Posterior vena cava (tissue), 2 donors: ENCODE measurements around the gene GRB7. TPM values are rescaled to one million over a fixed set of nuclear protein-coding genes. Genes with fewer than 3 reads are reported as not detected.
"Not testable (repeated sequence)": the region's sequence is repeated elsewhere in the genome, so short reads cannot be mapped to it uniquely, and the experiment has no call there.

Experiments used
- DNase-seq: peaks from one replicate; pipeline ENCODE4 v3.0.0-alpha.2; 2020; ENCODE audit warnings: low spot score
- intact Hi-C, 2 donors: fragments of 100-400 bp; cut with DNase I; formaldehyde crosslinking; loops; one replicate each; pipeline versions ENCODE4 v1.14.1 to v1.14.2; 2022 to 2023
- long read RNA-seq, 2 donors: library from polyadenylated mRNA; unstranded; transcript quantifications; one replicate each; pipeline ENCODE4 v2.0.0, GENCODE V29; 2020 to 2021
- total RNA-seq, 2 donors: library from RNA; stranded (reverse); fragmentation: NEBNext Ultra II Directional; extraction: Animal tissue kit (Norgen Biotek cat#: 25700); gene quantifications; one replicate each; pipeline ENCODE4 v1.2.1, GENCODE V29; 2021
- donor health status: DM: yes; HTN: yes; CAD: no.
- donor health status: DM: yes; HTN: yes; CAD: no.

Gene GRB7
- total RNA-seq, result not detected
- long read RNA-seq, donor 1, partial matches to known transcripts, result 0 of 2 reads
- long read RNA-seq, donor 1, other reads (novel, unspliced or antisense), result 2 of 2 reads
- long read RNA-seq, donor 2, partial matches to known transcripts, result 0 of 1 reads
- long read RNA-seq, donor 2, other reads (novel, unspliced or antisense), result 1 of 1 reads

GRCh38 chr17:39737760-39738567 is at the start of gene GRB7:
GRB7 (plus strand) TSS chr17:39737938; CDS start chr17:39742302, 4,364 bp downstream.
- no peak for DNase-seq
- intact Hi-C loops, result no loop called here

- intact Hi-C loops, result loop anchor here in 1 of 2 donors (10.0 kb wide), 1 partner anchor 54 kb away; the partner anchor contains the start of gene STARD3
Observed at GRCh38 chr17:39688475-39688835, 49.3 kb upstream of the GRB7 start.

GRCh38 chr17:39688945-39689344 is 48.8 kb upstream of the GRB7 start:
- DNase-seq, result no peak
- intact Hi-C loops, result loop anchor here (1.0 to 10.0 kb wide), 2 partner anchors 21 to 54 kb away; partner anchors contain the start of gene STARD3 (in 1 of the 2)

More at GRCh38 chr17:39688475-39688835, 49.3 kb upstream of the GRB7 start:
- DNase-seq, result no peak

- no peak for DNase-seq
- intact Hi-C loops, result no loop called here
Observed at GRCh38 chr17:39694593-39694992, 43.1 kb upstream of the GRB7 start.

- no peak for DNase-seq
- intact Hi-C loops, result no loop called here
Observed at GRCh38 chr17:39695089-39695474, 42.7 kb upstream of the GRB7 start.

DNA sequence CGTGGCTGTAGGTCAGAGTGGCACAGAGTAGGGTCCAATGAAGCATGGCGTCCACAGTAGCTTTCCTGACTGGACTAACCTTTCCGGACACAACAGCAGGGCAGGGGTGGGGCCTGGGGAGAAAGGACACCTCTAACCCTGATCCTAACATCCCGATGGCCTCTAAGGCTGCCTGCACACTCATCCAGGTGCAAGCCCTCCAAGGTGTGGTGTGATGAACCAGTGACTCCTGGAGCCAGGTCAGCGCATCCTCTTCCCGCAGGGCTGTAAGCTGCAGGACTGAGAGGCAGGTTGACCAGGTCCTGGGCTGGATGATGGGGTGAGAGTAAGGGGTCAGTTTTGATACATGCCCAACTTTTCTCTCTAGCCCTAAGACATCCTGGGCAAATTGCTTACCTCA is 41.0 kb upstream of the GRB7 start:
- no peak for DNase-seq
- intact Hi-C loops, result no loop called here

DNA sequence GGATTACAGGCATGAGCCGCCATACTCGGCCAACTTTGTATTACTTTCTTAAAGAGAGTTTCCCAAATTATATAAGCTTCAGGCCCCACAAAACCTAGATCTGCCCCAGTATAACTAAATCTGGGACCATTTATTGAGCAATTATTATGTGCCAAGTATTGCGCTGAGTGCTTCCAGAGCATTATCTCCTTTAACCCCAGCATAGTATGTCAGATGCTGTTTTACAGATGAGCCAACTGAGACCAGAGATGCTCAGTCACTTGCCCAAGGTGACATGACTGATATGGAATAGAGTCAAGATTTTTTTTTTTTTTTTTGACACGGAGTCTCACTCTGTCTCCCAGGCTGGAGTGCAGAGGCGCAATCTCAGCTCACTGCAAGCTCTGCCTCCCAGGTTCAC is 39.8 kb upstream of the GRB7 start:
- intact Hi-C loops, result no loop called here
- no peak for DNase-seq

DNA sequence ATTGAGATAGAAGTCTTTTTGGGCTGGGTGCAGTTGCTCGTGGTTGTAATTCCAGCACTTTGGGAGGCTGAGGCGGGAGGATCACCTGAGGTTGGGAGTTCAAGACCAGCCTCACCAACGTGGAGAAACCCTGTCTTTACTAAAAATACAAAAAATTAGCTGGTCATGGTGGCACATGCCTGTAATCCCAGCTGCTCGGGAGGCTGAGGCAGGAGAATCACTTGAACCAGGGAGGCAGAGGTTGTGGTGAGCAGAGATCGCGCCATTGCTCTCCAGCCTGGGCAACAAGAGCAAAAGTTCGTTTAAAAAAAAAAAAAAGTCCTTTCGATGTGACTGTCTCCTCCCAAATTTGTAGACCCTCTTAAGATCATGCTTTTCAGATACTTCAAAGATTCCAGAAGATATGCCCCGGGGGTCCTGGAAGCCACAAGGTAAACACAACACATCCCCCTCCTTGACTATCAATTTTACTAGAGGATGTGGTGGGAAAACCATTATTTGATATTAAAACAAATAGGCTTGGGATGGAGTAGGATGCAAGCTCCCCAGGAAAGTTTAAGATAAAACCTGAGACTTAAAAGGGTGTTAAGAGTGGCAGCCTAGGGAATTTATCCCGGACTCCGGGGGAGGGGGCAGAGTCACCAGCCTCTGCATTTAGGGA is 38.5 kb upstream of the GRB7 start:
- intact Hi-C loops, DNase-seq: not testable (repeated sequence)

GRCh38 chr17:39699818-39700147 is 38.0 kb upstream of the GRB7 start, which contains the start of gene ERBB2:
ERBB2 (plus strand) TSS chr17:39700064; CDS start chr17:39700239, 175 bp downstream.
- DNase-seq, result no peak
- intact Hi-C loops, result loop anchor here in 1 of 2 donors (5.0 kb wide), 1 partner anchor 787 kb away; no protein-coding TSS in a partner anchor

GRCh38 chr17:39700148-39700987 is 37.4 kb upstream of the GRB7 start:
- no peak for DNase-seq
- intact Hi-C loops, result loop anchor here in 1 of 2 donors (5.0 kb wide), 1 partner anchor 788 kb away; no protein-coding TSS in a partner anchor

DNA sequence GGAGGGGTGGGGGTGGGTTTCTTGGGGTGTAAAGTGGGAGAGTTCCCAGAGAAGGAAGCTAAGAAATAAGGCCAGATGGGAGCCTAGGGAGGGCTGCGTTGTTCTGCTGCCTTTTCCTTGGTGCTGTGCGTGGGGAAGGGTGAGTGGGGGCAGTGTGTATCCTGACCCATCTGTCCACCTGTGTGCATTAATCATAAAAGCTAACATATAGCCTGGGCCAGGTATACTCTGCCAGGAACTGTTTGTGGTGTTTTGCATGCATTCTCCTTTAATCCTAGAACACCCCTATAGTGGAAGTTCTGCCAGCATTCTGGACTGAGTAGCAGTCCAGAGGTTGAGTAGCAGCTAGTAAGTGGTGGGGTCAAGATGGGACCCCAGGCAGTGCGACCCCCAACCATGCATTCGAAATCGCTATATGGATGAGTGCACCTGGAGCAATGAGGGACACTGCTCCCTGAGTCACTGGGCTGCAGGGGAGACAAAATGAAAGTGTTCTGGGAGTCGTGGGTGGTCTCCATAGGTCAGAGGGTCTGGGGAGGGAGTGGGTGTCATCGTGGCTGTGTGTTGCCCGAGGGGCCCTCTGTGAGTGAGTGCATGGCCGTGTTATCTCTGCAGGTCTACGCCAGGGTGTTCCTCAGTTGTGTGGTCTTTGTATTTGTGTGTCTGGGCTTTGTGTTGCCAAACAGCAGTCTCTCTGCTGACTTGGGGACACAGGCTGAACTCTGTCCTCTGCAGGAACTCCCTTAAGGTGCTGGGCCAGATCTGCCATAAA is 36.5 kb upstream of the GRB7 start:
- no peak for DNase-seq
- intact Hi-C loops, result loop anchor here in 1 of 2 donors (5.0 kb wide), 1 partner anchor 789 kb away; no protein-coding TSS in a partner anchor

DNA sequence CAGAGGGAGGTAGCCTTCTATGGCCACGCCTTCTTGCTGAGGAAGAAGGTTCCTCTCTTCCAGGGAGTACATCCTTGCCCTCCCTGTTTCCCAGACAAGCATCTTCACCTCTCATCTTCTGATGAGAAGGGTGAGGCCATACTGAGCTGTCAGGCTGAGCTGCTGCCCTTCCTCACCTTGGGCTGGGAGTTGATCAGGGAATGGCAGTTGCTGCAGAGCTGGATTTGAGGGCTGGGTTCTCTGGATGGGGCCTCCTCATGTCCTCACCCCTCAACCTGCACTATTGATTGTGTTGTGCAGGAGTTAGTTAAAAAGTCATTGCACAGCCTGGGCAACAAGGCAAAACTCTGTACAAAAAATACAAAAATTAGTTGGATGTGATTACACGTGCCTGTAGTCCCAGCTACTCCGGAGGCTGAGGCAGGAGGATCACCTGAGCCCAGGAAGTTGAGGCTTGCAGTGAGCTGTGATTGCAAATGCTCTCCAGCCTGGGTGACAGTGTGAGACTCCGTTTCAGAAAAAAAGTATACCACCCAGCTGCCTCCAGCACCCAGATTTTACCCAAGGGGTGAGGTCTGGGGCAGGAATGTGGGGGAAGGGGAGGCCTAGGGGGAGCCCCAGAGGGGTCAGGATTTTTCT is 35.8 kb upstream of the GRB7 start:
- intact Hi-C loops, result loop anchor here in 1 of 2 donors (5.0 kb wide), 1 partner anchor 790 kb away; no protein-coding TSS in a partner anchor
- DNase-seq, result no peak

- intact Hi-C loops, result loop anchor here in 1 of 2 donors (5.0 kb wide), 1 partner anchor 791 kb away; no protein-coding TSS in a partner anchor
- DNase-seq, result no peak
Observed at GRCh38 chr17:39702901-39703893, 34.5 kb upstream of the GRB7 start.

DNA sequence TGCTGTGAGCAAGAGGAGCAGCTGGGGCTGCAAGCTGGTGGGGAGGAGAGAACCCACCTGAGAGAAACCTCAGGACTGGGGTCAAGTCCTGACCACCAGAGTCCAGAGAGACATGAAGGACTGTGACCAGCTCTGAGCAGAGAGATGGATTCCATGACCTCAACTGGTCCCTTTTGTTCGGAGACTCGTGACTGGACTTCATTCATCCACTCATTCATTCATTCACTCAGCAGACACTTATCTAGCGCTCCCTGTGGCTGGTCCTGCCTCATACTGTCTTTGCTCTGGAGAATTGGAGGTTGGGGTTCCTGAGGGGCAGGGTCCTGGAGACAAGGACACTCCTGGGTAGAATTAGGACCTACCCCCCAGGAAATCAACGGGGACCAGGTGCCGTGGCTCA is 33.8 kb upstream of the GRB7 start:
- intact Hi-C loops, result loop anchor here in 1 of 2 donors (5.0 kb wide), 1 partner anchor 792 kb away; no protein-coding TSS in a partner anchor
- no peak for DNase-seq

GRCh38 chr17:39704821-39705551 is 32.8 kb upstream of the GRB7 start:
- DNase-seq, result no peak
- intact Hi-C loops, result loop anchor here in 1 of 2 donors (5.0 kb wide), 1 partner anchor 793 kb away; no protein-coding TSS in a partner anchor
